ENCODE data around the gene FLYWCH2.

The FLYWCH2 gene

GRCh38 chr16:2856686-2857450 lies 26.1 kb upstream of the FLYWCH2 start:
- Histone ChIP-seq H3K4me3 (ENCODE audit: low read depth, low read length) (no peak overlapping the region), H3K27me3 (replicated peaks) (peaks cover 8% of the 10 kb centered on the region), H3K27ac (no peak overlapping the region), H3K36me3 (replicated peaks) (no peaks in the 10 kb centered on the region)
- in situ Hi-C loops (cut with HindIII; ENCODE audit: low pct_ligation_motif_present, low sequenced_read_pairs): no loop called here
- TF ChIP-seq, protein P1, sequence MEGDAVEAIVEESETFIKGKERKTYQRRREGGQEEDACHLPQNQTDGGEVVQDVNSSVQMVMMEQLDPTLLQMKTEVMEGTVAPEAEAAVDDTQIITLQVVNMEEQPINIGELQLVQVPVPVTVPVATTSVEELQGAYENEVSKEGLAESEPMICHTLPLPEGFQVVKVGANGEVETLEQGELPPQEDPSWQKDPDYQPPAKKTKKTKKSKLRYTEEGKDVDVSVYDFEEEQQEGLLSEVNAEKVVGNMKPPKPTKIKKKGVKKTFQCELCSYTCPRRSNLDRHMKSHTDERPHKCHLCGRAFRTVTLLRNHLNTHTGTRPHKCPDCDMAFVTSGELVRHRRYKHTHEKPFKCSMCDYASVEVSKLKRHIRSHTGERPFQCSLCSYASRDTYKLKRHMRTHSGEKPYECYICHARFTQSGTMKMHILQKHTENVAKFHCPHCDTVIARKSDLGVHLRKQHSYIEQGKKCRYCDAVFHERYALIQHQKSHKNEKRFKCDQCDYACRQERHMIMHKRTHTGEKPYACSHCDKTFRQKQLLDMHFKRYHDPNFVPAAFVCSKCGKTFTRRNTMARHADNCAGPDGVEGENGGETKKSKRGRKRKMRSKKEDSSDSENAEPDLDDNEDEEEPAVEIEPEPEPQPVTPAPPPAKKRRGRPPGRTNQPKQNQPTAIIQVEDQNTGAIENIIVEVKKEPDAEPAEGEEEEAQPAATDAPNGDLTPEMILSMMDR (IDR thresholded peaks at IDR 0.05; ENCODE audit: low read depth, low read length, missing control alignments): no peak
- no peak for DNase-seq

DNA sequence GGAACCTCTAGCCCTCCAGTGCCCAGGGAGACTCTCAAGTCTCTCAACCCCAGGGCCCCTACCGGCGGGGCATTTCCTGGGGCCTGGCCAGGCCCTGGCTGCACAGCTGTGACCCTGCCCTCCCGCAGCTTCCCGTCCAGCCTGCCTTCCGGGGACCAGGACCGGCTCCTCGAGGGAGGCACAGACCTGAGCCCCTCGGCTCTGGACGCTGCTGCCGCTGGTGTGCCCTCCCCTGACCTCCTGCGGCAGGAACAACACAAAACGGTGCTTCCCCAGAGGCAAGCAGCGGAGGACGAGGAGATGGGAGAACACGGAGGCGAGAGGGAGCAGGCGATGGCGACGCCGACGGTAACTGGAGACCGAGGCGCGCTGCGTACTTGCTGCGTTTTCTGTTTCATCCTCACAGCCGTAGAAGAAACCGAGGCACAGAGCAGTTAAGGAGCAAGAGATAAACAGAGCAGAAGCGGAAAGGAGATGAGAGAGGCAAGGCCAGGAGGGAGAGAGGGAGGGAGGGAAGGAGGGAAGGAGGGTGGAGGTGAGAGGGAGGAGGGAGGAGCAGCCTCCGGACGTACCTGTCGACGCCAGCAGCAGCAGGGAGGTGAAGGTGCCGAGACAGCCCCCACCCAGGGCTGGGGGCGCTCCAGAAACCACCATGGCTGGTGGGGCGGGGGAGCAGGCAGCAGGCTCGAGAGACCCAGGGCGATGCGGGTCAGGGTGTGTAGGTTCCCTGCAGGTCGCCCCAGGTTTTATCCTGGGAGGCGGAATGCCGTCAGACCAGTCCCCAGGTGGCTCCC lies 25.4 kb upstream of the FLYWCH2 start, which contains the start of gene PRSS22:
TSS of gene PRSS22 (minus strand) at position 720 of the 794 bp plus-strand sequence. CDS start at position 654, 66 bp downstream.
- DNase-seq: no peak
- no peaks in the 10 kb centered on the region for H3K36me3 ChIP-seq (replicated peaks)
- in situ Hi-C loops (cut with HindIII; ENCODE audit: low pct_ligation_motif_present, low sequenced_read_pairs): no loop called here
- no peak within 1 kb of the TSS for H3K4me3 ChIP-seq (ENCODE audit: low read depth, low read length)
- H3K27me3 ChIP-seq (replicated peaks): peaks cover 8% of the 10 kb centered on the region
- TF ChIP-seq, protein P1 (IDR thresholded peaks at IDR 0.05; ENCODE audit: low read depth, low read length, missing control alignments): no peak
- H3K27ac ChIP-seq: no peak within 1 kb of the TSS

- DNase-seq: no peak
- no peak overlapping the region for H3K27ac ChIP-seq
- H3K4me3 ChIP-seq (ENCODE audit: low read depth, low read length): no peak overlapping the region
- in situ Hi-C loops (cut with HindIII; ENCODE audit: low pct_ligation_motif_present, low sequenced_read_pairs): no loop called here
- TF ChIP-seq, protein P1 (IDR thresholded peaks at IDR 0.05; ENCODE audit: low read depth, low read length, missing control alignments): no peak
- no peaks in the 10 kb centered on the region for H3K36me3 ChIP-seq (replicated peaks)
- peaks cover 8% of the 10 kb centered on the region for H3K27me3 ChIP-seq (replicated peaks)
Observed at GRCh38 chr16:2858245-2859025, 24.6 kb upstream of the FLYWCH2 start.

DNA sequence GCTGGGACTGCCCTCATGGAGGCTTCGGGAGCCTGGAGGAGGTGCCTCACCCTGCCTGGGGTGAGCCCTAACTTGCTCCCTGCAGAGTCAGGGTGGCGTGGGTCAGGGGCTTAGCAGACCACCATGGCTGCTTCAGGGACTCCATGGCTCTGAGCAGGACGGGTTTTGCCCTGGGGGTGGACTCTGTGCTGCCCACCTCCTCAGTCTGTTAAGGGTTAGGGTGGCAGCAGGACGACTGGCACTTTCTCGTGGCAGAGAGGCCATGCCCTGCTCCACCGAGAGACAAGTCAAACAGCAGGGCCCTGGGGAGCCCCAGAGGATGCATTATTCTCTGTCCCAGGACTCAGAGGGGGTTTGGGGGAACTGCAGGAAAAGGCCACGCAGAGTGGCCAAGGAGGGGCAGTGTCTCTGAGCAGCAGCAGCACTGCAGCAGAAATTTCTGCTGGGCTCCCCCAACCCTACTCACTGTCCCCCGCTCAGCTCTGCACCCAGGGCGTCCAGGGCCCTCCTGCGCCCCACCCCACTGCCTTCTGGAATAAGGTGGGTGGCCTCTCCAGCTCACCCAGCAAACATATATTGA lies 23.2 kb upstream of the FLYWCH2 start:
- Histone ChIP-seq H3K4me3 (ENCODE audit: low read depth, low read length) (no peak overlapping the region), H3K27me3 (replicated peaks) (peaks cover 8% of the 10 kb centered on the region), H3K27ac (no peak overlapping the region), H3K36me3 (replicated peaks) (no peaks in the 10 kb centered on the region)
- DNase-seq: no peak
- TF ChIP-seq, protein P1 (IDR thresholded peaks at IDR 0.05; ENCODE audit: low read depth, low read length, missing control alignments): no peak
- in situ Hi-C loops (cut with HindIII; ENCODE audit: low pct_ligation_motif_present, low sequenced_read_pairs): no loop called here

DNA sequence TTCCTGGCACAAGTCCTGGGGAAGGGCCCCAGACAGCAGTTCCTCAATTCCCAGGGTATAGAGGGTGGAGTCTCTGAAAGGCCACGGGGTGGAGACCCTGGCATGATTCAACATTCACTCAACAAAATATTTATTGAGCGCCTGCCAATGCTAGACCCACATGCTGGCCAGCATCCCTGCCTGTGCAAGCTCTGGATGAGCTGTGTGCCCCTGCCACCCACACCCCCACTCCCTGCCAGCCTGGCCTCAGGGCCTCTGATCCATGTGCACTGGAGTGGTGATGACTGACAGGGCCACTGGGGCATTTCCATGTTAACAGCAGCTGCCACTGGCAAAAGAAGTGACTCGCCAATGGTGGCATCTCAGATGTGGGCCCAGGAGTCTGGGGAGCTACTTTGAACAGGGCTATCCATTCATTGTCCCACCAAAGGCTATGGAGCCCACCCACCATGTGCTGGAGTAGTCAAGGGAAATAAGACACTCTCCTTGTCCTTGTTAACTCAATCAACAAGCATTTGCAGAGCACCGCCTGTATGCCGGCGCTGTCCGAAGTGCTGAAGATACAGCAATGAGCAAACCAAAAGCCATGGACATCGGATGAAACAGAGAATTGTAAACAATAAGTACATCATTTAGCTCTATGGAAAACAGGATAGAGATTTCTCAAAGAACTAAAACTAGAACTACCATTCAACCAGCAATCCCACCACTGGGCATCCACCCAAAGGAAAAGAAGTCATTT lies 22.0 kb upstream of the FLYWCH2 start:
- Histone ChIP-seq H3K36me3 (replicated peaks) (no peaks in the 10 kb centered on the region), H3K4me3 (ENCODE audit: low read depth, low read length) (no peak overlapping the region), H3K27ac (no peak overlapping the region), H3K27me3 (replicated peaks) (peaks cover 8% of the 10 kb centered on the region)
- in situ Hi-C loops (cut with HindIII; ENCODE audit: low pct_ligation_motif_present, low sequenced_read_pairs): no loop called here
- TF ChIP-seq, protein P1 (IDR thresholded peaks at IDR 0.05; ENCODE audit: low read depth, low read length, missing control alignments): no peak
- no peak for DNase-seq

Data from brain microvascular endothelial cell (primary cell).